CD4-positive, alpha-beta T cell treated with Interferon alpha-2 for 1 hour (primary cell): ENCODE measurements around the gene PTPRN2.
"Not testable (repeated sequence)": the region's sequence is repeated elsewhere in the genome, so short reads cannot be mapped to it uniquely, and the experiment has no call there.

Experiments
- DNase-seq, 2 donors: peaks; one replicate each; pipeline ENCODE4 v3.0.0-alpha.2; 2020 to 2022

Gene PTPRN2

GRCh38 chr7:158410720-158411119 is 176.9 kb downstream of the PTPRN2 start:
- no peak for DNase-seq

- DNase-seq, result no peak
Measured at GRCh38 chr7:158409816-158410330, 177.8 kb downstream of the PTPRN2 start.

- DNase-seq, result no peak
Measured at GRCh38 chr7:158409120-158409519, 178.5 kb downstream of the PTPRN2 start.

- no peak for DNase-seq
Measured at GRCh38 chr7:158408318-158408920, 179.2 kb downstream of the PTPRN2 start.

- DNase-seq, result peak in 1 of 2 donors; percentile 2
Measured at GRCh38 chr7:158407581-158408317, 179.9 kb downstream of the PTPRN2 start.

GRCh38 chr7:158406801-158407200 is 180.8 kb downstream of the PTPRN2 start:
- no peak for DNase-seq

- DNase-seq, result no peak
Measured at GRCh38 chr7:158406364-158406763, 181.3 kb downstream of the PTPRN2 start.

GRCh38 chr7:158405771-158406170 is 181.9 kb downstream of the PTPRN2 start:
- not testable (repeated sequence) for DNase-seq

- no peak for DNase-seq
Measured at GRCh38 chr7:158405324-158405723, 182.3 kb downstream of the PTPRN2 start.

GRCh38 chr7:158404031-158404761 is 183.4 kb downstream of the PTPRN2 start:
- DNase-seq, result no peak

- no peak for DNase-seq
Measured at GRCh38 chr7:158403013-158403821, 184.4 kb downstream of the PTPRN2 start.

- DNase-seq, result no peak
Measured at GRCh38 chr7:158402471-158402870, 185.2 kb downstream of the PTPRN2 start.

GRCh38 chr7:158401826-158402225 is 185.8 kb downstream of the PTPRN2 start:
- DNase-seq, result no peak

- DNase-seq, result no peak
Measured at GRCh38 chr7:158401295-158401694, 186.3 kb downstream of the PTPRN2 start.

GRCh38 chr7:158400601-158401225 is 186.9 kb downstream of the PTPRN2 start:
- DNase-seq, result no peak

- no peak for DNase-seq
Measured at GRCh38 chr7:158399762-158400161, 187.9 kb downstream of the PTPRN2 start.

- DNase-seq, result no peak
Measured at GRCh38 chr7:158398750-158399149, 188.9 kb downstream of the PTPRN2 start.

GRCh38 chr7:158397885-158398284 is 189.7 kb downstream of the PTPRN2 start:
- DNase-seq, result no peak

- DNase-seq, result no peak
Measured at GRCh38 chr7:158396982-158397862, 190.4 kb downstream of the PTPRN2 start.

- no peak for DNase-seq
Measured at GRCh38 chr7:158396301-158396905, 191.2 kb downstream of the PTPRN2 start.

- DNase-seq, result no peak
Measured at GRCh38 chr7:158395780-158396278, 191.8 kb downstream of the PTPRN2 start.
